ENCODE measurements around the gene SH3GL3. TPM values are rescaled to one million over a fixed set of nuclear protein-coding genes. Genes with fewer than 3 reads are reported as not detected.

SH3GL3 gene
- total RNA-seq, 4 donors from 2014 or later, result 0.34 to 1.2 TPM; not detected in 2

Other genes starting within 250 kb of the SH3GL3 start
- gene HDGFL3, start 239.5 kb upstream of the SH3GL3 start, total RNA-seq, result 10 to 100 TPM in 1 of 4 donors, 1 to 10 TPM in 3; 3.7 to 11.3 (median 6.0) TPM
- gene BNC1, start 162.7 kb upstream of the SH3GL3 start, total RNA-seq, result 10 to 100 TPM; 28.3 to 72.4 (median 48.8) TPM
- 10 to 100 TPM in 1 of 4 donors, 1 to 10 TPM in 3; 2.0 to 11.3 (median 3.8) TPM for gene ADAMTSL3, start 206.8 kb downstream of the SH3GL3 start, total RNA-seq